ENCODE data around the gene ARHGAP28. TPM values are rescaled to one million over a fixed set of nuclear protein-coding genes. Genes with fewer than 3 reads are reported as not detected.

Gene ARHGAP28
- total and polyA plus RNA-seq, 2 of the 13 experiments (the other 11 are each of a cell fraction or from before 2014, with no cell fraction given) = not detected

- POLR2A ChIA-PET = no interaction called here
- no peak for FAIRE-seq
- no peak overlapping the region for H3K27ac ChIP-seq (ENCODE audit: extremely low read length, insufficient read depth, low read length)
- no peak overlapping the region for H3K4me2 ChIP-seq (ENCODE audit: low read depth, low read length)
- no peak overlapping the region for H2AFZ ChIP-seq (ENCODE audit: low read length)
- no peak for DNase-seq (ENCODE audit: low spot score)
- no peaks in the 10 kb centered on the region for H4K20me1 ChIP-seq (ENCODE audit: insufficient read depth, low read length)
- H3K79me2 ChIP-seq (ENCODE audit: insufficient read depth, low read length) = no peaks in the 10 kb centered on the region
- no peak for ATAC-seq
- intact Hi-C loops (cut with micrococcal nuclease; ENCODE audit: unreplicated experiment) (no loop called here), in situ Hi-C loops (cut with HindIII; ENCODE audit: extremely low pct_ligation_motif_present, low pct_unique_long_range_greater_than_20kb) (no loop called here)
- H3K36me3 ChIP-seq (replicated peaks in 1 of 2; ENCODE audit: control insufficient read depth in 1 of 2, insufficient read depth in 2 of 2, low read length in 2 of 2) = no peaks in the 10 kb centered on the region
- 6% methylated on average over 5 of the region's 5 CpGs for WGBS (ENCODE audit: low lambda C conversion rate)
- no peaks in the 10 kb centered on the region for H3K9me3 ChIP-seq (ENCODE audit: low read length)
- no peak overlapping the region for H3K4me3 ChIP-seq (replicated peaks in 1 of 3; ENCODE audit: insufficient read depth in 1 of 3, low read depth in 2 of 3, low read length in 3 of 3)
- TF ChIP-seq TRAFD1 (CRISPR knock-in tag; IDR thresholded peaks at IDR 0.05; ENCODE audit: borderline replicate concordance) (no peak), ZEB1 (IDR thresholded peaks at IDR 0.05; ENCODE audit: insufficient replicate concordance, low read depth) (no peak), PHB2 (IDR thresholded peaks at IDR 0.05; ENCODE audit: partially characterized antibody) (no peak), MTA1 (CRISPR knock-in tag; IDR thresholded peaks at IDR 0.05; ENCODE audit: borderline replicate concordance) (no peak), MAFG (CRISPR knock-in tag; IDR thresholded peaks at IDR 0.05) (no peak), SPEN (CRISPR knock-in tag; IDR thresholded peaks at IDR 0.05; ENCODE audit: low read depth) (no peak), ONECUT2 (CRISPR knock-in tag; IDR thresholded peaks at IDR 0.05) (no peak), ZNF280B (CRISPR knock-in tag; IDR thresholded peaks at IDR 0.05; ENCODE audit: borderline replicate concordance) (no peak), DNMT1 (CRISPR knock-in tag; IDR thresholded peaks at IDR 0.05) (no peak), GLI4 (CRISPR knock-in tag; IDR thresholded peaks at IDR 0.05; ENCODE audit: borderline replicate concordance) (no peak), ZNF274 (CRISPR knock-in tag; IDR thresholded peaks at IDR 0.05) (no peak), NFE2L1 (CRISPR knock-in tag; IDR thresholded peaks at IDR 0.05; ENCODE audit: borderline replicate concordance) (no peak), ZNF780A (CRISPR knock-in tag; IDR thresholded peaks at IDR 0.05) (no peak)
- no TSS peak for BruUV-seq (replicated peaks)
- H3K4me1 ChIP-seq (ENCODE audit: insufficient read depth, low read length) = no peaks in the 10 kb centered on the region
- CTCF ChIA-PET (ENCODE audit: low intra/inter-chr PET ratio, low total read pairs) = no interaction called here
- 0 out of 5 replicates have a peak, but pooled peaks cover 1 to 3% of the 10 kb centered on the region in 2 experiments for H3K27me3 ChIP-seq (ENCODE audit: control insufficient read depth in 1 of 2, insufficient read depth in 2 of 2, low read length in 2 of 2)
- H3K9ac ChIP-seq (ENCODE audit: insufficient read depth, low read depth, low read length) = no peak overlapping the region
Observed at GRCh38 chr18:6793455-6793854, 63.9 kb downstream of the ARHGAP28 start.

Measured in HepG2 (cell line).